Brain microvascular endothelial cell (primary cell): ENCODE results near the gene SOWAHA.
"Not testable (repeated sequence)": the region's sequence is repeated elsewhere in the genome, so short reads cannot be mapped to it uniquely, and the experiment has no call there.

Source experiments
- DNase-seq: peaks from one replicate; pipeline ENCODE4 v3.0.0-alpha.2; 2020
- H3K27ac ChIP-seq: fragments of 250-450 bp; sonication (Bioruptor Pico); 2 replicates; pipeline ENCODE4 v1.5.1; 2020; ENCODE audit warnings: mild to moderate bottlenecking, moderate library complexity
- H3K27me3 ChIP-seq: fragments of 250-450 bp; sonication (Bioruptor Pico); replicated peaks from 2 replicates; pipeline ENCODE4 v1.5.1; 2020; ENCODE audit warnings: mild to moderate bottlenecking
- H3K36me3 ChIP-seq: fragments of 250-450 bp; sonication (Bioruptor Pico); replicated peaks from 2 replicates; pipeline ENCODE4 v1.5.1; 2020; ENCODE audit warnings: mild to moderate bottlenecking
- H3K4me3 ChIP-seq: 2 replicates; pipeline ENCODE4 v1.5.1; 2011; ENCODE audit warnings: low read depth, mild to moderate bottlenecking, control low read depth, low read length, moderate library complexity
- CTCF ChIP-seq: IDR thresholded peaks from 2 replicates; pipeline ENCODE4 v1.5.1; 2011; ENCODE audit warnings: low read depth, mild to moderate bottlenecking, moderate library complexity, low read length, control low read depth, inconsistent platforms; ENCODE audit errors: missing control alignments
- in situ Hi-C: cut with HindIII; loops from 2 replicates; pipeline ENCODE4 v1.10.0; 2017; ENCODE audit warnings: low sequenced_read_pairs, low pct_ligation_motif_present

SOWAHA gene

DNA sequence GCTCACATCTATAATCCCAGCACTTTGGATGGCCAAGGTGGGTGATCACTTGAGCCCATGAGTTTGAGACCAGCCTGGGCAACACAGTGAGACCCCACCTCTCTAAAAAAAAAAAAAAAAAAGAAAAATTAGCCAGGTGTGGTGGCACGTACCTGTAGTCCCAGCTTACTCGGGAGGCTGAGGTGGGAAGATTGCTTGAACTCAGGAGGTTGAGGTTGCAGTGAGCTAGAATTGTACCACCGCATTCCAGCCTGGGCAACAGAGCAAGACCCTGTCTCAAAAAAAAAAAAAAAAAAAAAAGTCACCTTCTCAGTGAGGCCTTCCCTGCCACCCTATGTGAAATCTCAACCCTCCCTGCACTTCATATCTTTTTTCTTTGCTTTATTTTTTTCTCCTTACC, 22.1 kb upstream of the SOWAHA start:
- DNase-seq: no peak
- Histone ChIP-seq H3K27me3 (no peaks in the 10 kb centered on the region), H3K27ac (no peak overlapping the region), H3K36me3 (no peaks in the 10 kb centered on the region), H3K4me3 (no peak overlapping the region)
- TF ChIP-seq CTCF: no peak
- in situ Hi-C loops: no loop called here

DNA sequence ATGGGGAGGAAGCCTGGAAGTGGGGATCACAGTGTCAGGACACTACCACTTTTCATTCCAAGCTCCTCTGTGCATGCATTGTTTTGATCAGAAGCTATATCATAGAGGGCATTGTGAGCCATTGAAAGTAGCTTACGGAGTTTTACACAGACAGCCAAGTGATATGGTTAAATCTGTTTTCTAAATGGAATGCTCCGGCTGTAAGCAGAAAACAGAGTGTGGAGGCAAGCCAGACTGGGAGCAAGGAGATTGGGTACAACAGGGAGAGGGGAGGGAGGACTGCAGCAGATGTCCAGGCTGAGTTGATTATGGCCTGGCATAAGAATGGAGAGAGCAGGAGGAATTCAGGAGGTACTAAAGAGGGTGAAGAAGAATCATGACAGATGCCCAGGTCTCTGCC, 15.5 kb upstream of the SOWAHA start:
- in situ Hi-C loops: no loop called here
- DNase-seq: no peak
- Histone ChIP-seq H3K27ac (no peak overlapping the region), H3K27me3 (no peaks in the 10 kb centered on the region), H3K4me3 (no peak overlapping the region), H3K36me3 (no peaks in the 10 kb centered on the region)
- TF ChIP-seq CTCF: no peak

- no peak overlapping the region for H3K4me3 ChIP-seq
- H3K27me3 ChIP-seq: no peaks in the 10 kb centered on the region
- no peak for TF ChIP-seq CTCF
- DNase-seq: no peak
- no peak overlapping the region for H3K27ac ChIP-seq
- in situ Hi-C loops: no loop called here
- H3K36me3 ChIP-seq: no peaks in the 10 kb centered on the region
Measured at GRCh38 chr5:132799392-132799791, 13.7 kb upstream of the SOWAHA start.

GRCh38 chr5:132800545-132800944, 12.6 kb upstream of the SOWAHA start:
- Histone ChIP-seq H3K36me3 (no peaks in the 10 kb centered on the region), H3K27ac (no peak overlapping the region), H3K27me3 (no peaks in the 10 kb centered on the region), H3K4me3 (no peak overlapping the region)
- TF ChIP-seq CTCF: no peak
- DNase-seq: no peak
- in situ Hi-C loops: no loop called here

DNA sequence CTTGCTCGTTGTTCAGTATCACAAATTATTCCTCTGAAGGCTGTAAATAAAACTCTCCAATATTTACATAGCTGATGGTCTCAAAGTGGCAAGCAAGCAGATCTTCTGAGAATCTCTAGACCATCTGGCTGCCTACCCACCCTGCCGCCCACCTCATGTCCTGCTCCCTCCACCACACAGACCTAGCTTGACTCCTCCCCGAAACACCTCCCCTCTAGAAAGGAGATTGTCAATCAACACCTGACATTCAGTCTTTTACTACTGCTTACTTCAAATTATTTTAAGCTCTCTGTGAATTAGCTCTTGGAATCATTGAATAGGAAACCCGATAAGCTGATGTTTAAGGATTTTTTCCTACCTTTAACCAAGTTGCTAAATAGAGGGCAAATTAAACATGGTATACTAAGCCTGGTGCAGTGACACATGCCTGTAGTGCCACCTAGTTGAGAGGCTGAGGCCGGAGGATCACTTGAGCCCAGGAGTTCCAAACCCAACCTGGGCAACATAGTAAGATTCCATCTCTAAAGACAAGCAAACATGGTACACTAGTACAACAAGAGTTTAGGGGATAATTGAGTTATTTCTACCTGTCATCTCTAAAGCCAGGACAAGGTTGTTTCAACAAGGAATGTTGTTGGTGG, 10.9 kb upstream of the SOWAHA start:
- in situ Hi-C loops: no loop called here
- Histone ChIP-seq H3K27ac (no peak overlapping the region), H3K27me3 (no peaks in the 10 kb centered on the region), H3K36me3 (no peaks in the 10 kb centered on the region), H3K4me3 (no peak overlapping the region)
- no peak for DNase-seq
- TF ChIP-seq CTCF: no peak

DNA sequence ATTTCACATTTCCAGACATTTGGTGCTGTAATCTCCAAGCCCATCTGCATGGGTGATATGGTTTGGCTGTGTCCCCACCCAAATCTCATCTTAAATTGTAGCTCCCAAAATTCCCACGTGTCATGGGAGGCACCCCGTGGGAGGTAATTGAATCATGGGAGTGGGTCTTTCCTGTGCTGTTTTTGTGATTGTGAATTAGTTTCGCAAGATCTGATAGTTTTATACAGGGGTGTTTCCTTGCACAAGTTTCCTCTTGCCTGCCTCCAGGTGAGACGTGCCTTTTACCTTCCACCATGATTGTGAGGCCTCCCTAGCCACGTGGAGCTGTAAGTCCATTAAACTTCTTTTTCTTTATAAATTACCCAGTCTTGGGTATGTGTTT, 10.4 kb upstream of the SOWAHA start:
- H3K27me3 ChIP-seq, H3K4me3 ChIP-seq, DNase-seq, H3K36me3 ChIP-seq, H3K27ac ChIP-seq, in situ Hi-C loops: not testable (repeated sequence)

DNA sequence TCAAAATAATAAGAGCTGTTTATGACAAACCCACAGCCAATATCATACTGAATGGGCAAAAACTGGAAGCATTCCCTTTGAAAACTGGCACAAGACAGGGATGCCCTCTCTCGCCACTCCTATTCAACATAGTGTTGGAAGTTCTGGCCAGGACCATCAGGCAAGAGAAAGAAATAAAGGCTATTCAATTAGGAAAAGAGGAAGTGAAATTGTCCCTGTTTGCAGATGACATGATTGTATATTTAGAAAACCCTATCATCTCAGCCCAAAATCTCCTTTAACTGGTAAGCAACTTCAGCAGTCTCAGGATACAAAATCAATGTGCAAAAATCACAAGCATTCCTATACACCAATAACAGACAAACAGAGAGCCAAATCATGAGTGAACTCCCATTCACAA, 8.9 kb upstream of the SOWAHA start:
- in situ Hi-C loops, H3K27ac ChIP-seq, H3K4me3 ChIP-seq, H3K36me3 ChIP-seq, DNase-seq, H3K27me3 ChIP-seq: not testable (repeated sequence)

- H3K27ac ChIP-seq, H3K4me3 ChIP-seq, DNase-seq, in situ Hi-C loops, H3K36me3 ChIP-seq, H3K27me3 ChIP-seq: not testable (repeated sequence)
Measured at GRCh38 chr5:132805872-132806271, 7.2 kb upstream of the SOWAHA start.

GRCh38 chr5:132806804-132807162, 6.3 kb upstream of the SOWAHA start:
- in situ Hi-C loops, DNase-seq, H3K27me3 ChIP-seq, H3K36me3 ChIP-seq, H3K4me3 ChIP-seq, H3K27ac ChIP-seq: not testable (repeated sequence)
